ENCODE data around the gene CACNA1C.
"Not testable (repeated sequence)": the region's sequence is repeated elsewhere in the genome, so short reads cannot be mapped to it uniquely, and the experiment has no call there.

- TF ChIP-seq CBFB (IDR thresholded peaks at IDR 0.05; ENCODE audit: low read depth); CHD1 (IDR thresholded peaks at IDR 0.05; ENCODE audit: low read depth, low read length): not testable (repeated sequence)
These were observed 49.9 kb downstream of the CACNA1C start for GRCh38 chr12:2102736-2103135.

All from GM12878 (cell line).